ENCODE data around the gene FAM107B. TPM values are rescaled to one million over a fixed set of nuclear protein-coding genes. Genes with fewer than 3 reads are reported as not detected.

The FAM107B gene
- total RNA-seq, 1 experiment from 2014 or later = 144 TPM

DNA sequence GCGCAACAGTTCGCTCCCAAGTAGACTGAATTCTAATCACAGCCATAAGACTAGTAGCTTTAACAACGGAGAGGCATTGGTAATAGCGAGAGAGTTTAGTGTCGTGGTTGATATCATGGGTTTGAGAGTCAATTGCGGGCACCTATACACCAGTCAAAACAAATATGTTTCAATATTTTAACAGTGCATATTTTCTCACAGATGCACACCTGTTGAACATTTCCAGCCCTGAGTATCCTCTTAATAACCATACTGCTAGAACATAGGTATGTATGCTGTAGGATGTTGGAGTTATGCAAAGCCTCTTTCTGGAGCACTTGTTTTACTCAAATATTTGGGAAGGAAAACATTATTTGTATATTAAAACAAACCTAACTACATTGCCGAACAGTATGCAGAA is 92.9 kb downstream of the FAM107B start:
- Histone ChIP-seq H3K27me3 (ENCODE audit: insufficient read depth, low read depth) (no peaks in the 10 kb centered on the region), H3K4me1 (replicated peaks; ENCODE audit: insufficient read depth) (peaks cover 13% of the 10 kb centered on the region), H3F3A (ENCODE audit: insufficient read depth, low read depth) (peaks cover 5% of the 10 kb centered on the region; the same call in 1 of the 2 replicates), H3K4me3 (no peak overlapping the region), H3K9me3 (ENCODE audit: insufficient read depth, low read depth) (no peaks in the 10 kb centered on the region), H3K9me2 (ENCODE audit: insufficient read depth) (no peaks in the 10 kb centered on the region), H3K27ac (no peak overlapping the region), H3K4me2 (no peak overlapping the region), H3K79me2 (ENCODE audit: low read depth) (no peaks in the 10 kb centered on the region), H3K36me3 (ENCODE audit: low read depth) (no peaks in the 10 kb centered on the region), H2AFZ (no peak overlapping the region), H4K20me1 (ENCODE audit: insufficient read depth) (no peaks in the 10 kb centered on the region)
- ChIA-PET POLR2A (ENCODE audit: unreplicated experiment) (no interaction called here), CTCF (interaction anchor here (0.7 kb wide), 1 partner anchor 90 kb away, joined by 3 read pairs; no protein-coding TSS in a partner anchor)
- DNase-seq = no peak
- intact Hi-C loops (cut with micrococcal nuclease; ENCODE audit: unreplicated experiment) = no loop called here
- BruUV-seq (replicated peaks) = no TSS peak
- no peak for TF ChIP-seq EZH2 (IDR thresholded peaks at IDR 0.05; ENCODE audit: low read depth)
- TF ChIP-seq, protein P1, sequence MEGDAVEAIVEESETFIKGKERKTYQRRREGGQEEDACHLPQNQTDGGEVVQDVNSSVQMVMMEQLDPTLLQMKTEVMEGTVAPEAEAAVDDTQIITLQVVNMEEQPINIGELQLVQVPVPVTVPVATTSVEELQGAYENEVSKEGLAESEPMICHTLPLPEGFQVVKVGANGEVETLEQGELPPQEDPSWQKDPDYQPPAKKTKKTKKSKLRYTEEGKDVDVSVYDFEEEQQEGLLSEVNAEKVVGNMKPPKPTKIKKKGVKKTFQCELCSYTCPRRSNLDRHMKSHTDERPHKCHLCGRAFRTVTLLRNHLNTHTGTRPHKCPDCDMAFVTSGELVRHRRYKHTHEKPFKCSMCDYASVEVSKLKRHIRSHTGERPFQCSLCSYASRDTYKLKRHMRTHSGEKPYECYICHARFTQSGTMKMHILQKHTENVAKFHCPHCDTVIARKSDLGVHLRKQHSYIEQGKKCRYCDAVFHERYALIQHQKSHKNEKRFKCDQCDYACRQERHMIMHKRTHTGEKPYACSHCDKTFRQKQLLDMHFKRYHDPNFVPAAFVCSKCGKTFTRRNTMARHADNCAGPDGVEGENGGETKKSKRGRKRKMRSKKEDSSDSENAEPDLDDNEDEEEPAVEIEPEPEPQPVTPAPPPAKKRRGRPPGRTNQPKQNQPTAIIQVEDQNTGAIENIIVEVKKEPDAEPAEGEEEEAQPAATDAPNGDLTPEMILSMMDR (conservative IDR thresholded peaks at IDR 0.05) = no peak

DNA sequence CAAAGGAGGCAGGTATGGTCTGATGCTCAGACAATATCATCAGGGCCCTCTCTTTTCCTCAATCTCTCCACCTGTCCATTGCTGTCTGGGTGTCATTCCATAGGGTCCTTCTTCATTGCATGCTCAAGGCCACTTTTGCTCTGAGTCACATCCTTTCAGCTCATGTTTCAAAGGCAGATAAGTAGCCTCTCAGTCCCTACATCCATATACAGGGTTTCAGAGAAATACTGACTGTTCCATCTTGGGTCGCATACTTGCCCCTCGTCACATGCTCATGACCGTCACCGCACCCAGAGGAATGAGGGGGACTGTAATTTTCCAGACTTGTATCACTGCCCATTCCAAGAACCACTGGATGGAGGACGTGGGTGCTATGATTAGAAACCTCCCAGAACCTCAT is 93.4 kb downstream of the FAM107B start:
- Histone ChIP-seq H2AFZ (no peak overlapping the region), H3K4me1 (replicated peaks; ENCODE audit: insufficient read depth) (peaks cover 9% of the 10 kb centered on the region; the same call in 1 of the 2 replicates), H4K20me1 (ENCODE audit: insufficient read depth) (no peaks in the 10 kb centered on the region), H3K9me3 (ENCODE audit: insufficient read depth, low read depth) (no peaks in the 10 kb centered on the region), H3K4me2 (no peak overlapping the region), H3K9me2 (ENCODE audit: insufficient read depth) (no peaks in the 10 kb centered on the region), H3K36me3 (ENCODE audit: low read depth) (no peaks in the 10 kb centered on the region), H3K27ac (no peak overlapping the region), H3K79me2 (ENCODE audit: low read depth) (no peaks in the 10 kb centered on the region), H3F3A (ENCODE audit: insufficient read depth, low read depth) (peaks cover under 1% of the 10 kb centered on the region; the same call in 1 of the 2 replicates), H3K27me3 (ENCODE audit: insufficient read depth, low read depth) (no peaks in the 10 kb centered on the region), H3K4me3 (no peak overlapping the region)
- POLR2A ChIA-PET (ENCODE audit: unreplicated experiment) = no interaction called here
- BruUV-seq (replicated peaks) = no TSS peak
- CTCF ChIA-PET = interaction anchor here (0.7 kb wide), 1 partner anchor 89 kb away, joined by 3 read pairs; no protein-coding TSS in a partner anchor
- TF ChIP-seq, protein P1 (conservative IDR thresholded peaks at IDR 0.05) = no peak
- TF ChIP-seq EZH2 (IDR thresholded peaks at IDR 0.05; ENCODE audit: low read depth) = no peak
- DNase-seq = no peak
- intact Hi-C loops (cut with micrococcal nuclease; ENCODE audit: unreplicated experiment) = no loop called here

- Histone ChIP-seq H3F3A (ENCODE audit: insufficient read depth, low read depth) (no peaks in the 10 kb centered on the region), H3K9me3 (ENCODE audit: insufficient read depth, low read depth) (no peaks in the 10 kb centered on the region), H3K4me3 (no peak overlapping the region), H3K27me3 (ENCODE audit: insufficient read depth, low read depth) (no peaks in the 10 kb centered on the region), H3K4me2 (no peak overlapping the region), H3K79me2 (ENCODE audit: low read depth) (no peaks in the 10 kb centered on the region), H3K4me1 (replicated peaks; ENCODE audit: insufficient read depth) (peaks cover 9% of the 10 kb centered on the region; the same call in 1 of the 2 replicates), H3K27ac (no peak overlapping the region), H3K9me2 (ENCODE audit: insufficient read depth) (no peaks in the 10 kb centered on the region), H3K36me3 (ENCODE audit: low read depth) (no peaks in the 10 kb centered on the region), H2AFZ (no peak overlapping the region), H4K20me1 (ENCODE audit: insufficient read depth) (no peaks in the 10 kb centered on the region)
- POLR2A ChIA-PET (ENCODE audit: unreplicated experiment) = no interaction called here
- TF ChIP-seq EZH2 (IDR thresholded peaks at IDR 0.05; ENCODE audit: low read depth) = no peak
- TF ChIP-seq, protein P1 (conservative IDR thresholded peaks at IDR 0.05) = no peak
- intact Hi-C loops (cut with micrococcal nuclease; ENCODE audit: unreplicated experiment) = no loop called here
- CTCF ChIA-PET = no interaction called here
- DNase-seq = no peak
- BruUV-seq (replicated peaks) = no TSS peak
Observed at GRCh38 chr10:14678637-14679036, 96.1 kb downstream of the FAM107B start.

All from PC-9 (cell line).